GM15510 (cell line): ENCODE data around the gene AK2.

Experiments
- POLR2A ChIP-seq: IDR thresholded peaks from 3 replicates; pipeline ENCODE4 v1.6.1; 2011; ENCODE audit warnings: borderline replicate concordance; ENCODE audit not compliant: insufficient read length; ENCODE audit errors: extremely low read depth

The AK2 gene

DNA sequence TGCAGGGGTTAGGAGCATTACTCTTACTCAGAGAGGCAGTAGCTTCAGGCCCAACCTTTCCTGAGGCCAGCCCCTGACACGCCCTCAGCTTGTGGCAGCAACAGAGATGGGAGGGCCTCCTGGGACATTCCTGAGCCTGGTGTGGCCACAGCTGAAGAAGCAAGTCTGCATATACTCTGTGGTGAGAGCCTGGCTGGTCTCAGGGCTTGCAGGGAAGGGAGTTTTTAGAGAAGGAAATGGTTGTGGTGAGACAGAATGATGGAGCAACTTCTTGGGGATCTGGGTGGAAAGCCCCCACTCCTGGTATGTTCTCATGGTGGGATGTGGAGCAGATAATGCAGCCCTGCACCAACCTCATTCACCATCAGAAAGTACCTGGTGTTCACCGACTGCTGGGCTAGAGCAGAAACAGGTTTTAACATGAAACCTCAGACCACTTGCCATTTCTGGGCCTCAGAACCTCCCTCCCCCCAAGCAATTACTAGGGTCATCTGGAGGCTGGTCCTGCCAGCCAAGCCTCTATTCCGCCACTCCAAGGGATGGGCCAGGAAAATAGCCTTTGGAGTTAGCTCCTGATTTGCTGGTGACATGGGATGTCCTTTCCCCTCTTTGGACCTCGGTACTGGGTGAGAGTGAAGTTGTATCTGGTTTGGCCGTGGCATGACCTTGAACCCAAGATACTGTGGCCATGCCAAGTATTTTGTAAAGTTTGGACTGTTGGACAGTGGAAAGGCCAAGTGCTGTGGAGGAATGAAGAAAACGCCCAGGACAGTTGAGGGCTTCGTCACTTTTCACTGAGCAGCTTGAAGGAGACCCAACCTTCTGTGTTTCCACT is 44.0 kb downstream of the AK2 start:
- TF ChIP-seq POLR2A, result no peak

DNA sequence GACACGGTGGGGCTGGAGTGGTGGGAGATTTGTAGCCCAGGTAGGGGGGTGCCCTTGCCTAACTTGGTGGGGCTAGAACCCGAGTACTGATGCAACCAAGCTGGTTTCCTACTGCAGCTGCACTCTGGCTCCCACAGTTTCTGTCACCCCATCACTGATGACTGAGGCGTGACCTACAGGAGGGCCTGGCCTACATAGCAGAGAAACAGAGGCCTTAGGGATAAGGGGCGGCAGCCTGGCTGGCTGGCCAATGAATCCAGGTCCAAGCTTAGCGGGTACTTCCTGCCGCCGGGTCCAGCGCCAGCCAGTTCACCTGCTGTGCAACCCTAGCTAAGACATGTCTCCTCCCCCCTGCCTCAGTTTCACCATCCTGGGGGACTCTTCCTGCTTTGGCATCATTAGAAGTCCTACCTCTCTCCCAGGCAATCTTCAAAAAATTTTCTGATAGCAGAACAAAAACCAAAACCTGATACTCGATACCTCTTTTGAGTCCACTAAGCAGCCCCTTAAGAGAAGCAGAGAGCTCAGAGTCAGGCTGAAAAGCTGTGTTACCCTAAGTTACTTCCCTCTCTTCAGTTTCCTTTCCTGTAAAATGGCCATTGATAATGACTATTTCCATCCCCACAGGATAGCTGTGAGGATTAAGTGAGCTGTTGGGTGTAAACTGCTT is 44.7 kb downstream of the AK2 start:
- no peak for TF ChIP-seq POLR2A

DNA sequence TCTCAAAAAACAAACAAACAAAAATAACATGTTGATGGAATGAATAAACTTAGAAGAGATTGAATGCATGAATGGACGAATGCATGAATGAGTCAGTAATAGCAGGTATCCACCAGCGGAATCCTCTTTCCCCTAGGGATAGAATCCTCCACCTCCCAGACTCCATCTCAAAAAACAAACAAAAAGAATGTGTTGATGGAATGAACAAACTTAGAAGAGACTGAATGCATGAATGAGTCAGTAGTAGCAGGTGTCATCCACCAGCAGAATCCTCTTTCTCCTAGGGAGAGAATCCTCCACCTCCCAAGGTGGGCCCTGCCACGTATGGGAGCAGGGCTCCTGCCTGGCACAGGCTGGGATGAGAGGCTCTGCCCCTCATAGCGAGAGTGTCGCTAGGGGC is 45.3 kb downstream of the AK2 start:
- TF ChIP-seq POLR2A, result no peak

DNA sequence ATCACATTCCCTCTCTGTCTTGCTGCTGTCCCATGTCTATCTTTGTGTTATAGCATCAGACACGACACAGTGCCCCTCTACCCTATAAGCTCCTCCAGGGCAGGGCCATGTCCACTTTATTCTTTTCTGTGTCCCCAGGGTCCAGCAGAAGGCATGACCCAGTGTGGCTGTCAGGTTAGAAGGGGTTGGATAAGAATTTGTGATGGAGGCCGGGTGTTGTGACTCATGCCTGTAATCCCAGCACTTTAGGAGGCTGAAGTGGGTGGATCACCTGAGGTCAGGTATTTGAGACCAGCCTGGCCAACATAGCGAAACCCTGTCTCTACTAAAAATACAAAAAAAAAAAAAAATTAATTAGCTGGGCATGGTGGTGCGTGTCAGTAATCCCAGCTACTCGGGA is 45.8 kb downstream of the AK2 start:
- no peak for TF ChIP-seq POLR2A

- TF ChIP-seq POLR2A, result no peak
These were observed 47.3 kb downstream of the AK2 start for GRCh38 chr1:32989160-32990050.

DNA sequence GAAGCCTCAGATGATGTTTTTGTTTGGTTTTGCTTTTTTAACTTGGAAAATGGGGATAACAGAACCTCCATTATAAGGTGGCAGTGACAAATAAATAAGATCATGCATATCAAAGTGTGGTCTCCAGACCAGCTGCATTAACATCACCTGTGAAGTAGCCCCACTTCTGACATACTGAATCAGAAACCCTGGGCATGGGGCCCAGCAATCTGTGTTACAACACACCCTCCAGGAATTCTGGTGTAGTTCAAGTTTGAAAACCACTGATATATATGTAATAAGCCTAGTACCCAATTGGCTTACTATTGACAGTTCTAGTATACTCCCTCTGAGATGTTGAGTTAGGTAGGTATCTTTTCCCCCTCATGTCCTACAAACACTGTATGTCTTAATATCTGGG is 48.0 kb downstream of the AK2 start:
- TF ChIP-seq POLR2A, result no peak

DNA sequence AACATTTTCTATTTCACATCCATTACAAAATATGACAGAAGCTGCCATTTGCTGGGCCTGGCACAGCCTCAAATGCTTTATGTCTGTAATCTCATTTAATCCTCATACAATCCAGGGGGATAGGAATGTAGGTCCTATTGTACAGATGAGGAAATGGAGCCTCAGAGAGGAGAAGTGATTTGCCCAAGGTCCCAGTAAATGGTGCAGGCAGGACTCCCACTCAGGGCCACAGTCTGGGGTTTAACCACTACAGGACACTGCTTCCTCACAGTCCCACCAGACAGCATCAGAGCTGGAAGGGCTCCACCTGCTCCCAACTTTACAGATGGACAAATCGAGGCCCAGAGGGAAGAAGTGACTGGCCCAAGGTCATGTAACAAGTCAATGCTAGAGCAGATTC is 51.5 kb downstream of the AK2 start:
- no peak for TF ChIP-seq POLR2A

- no peak for TF ChIP-seq POLR2A
These were observed 52.1 kb downstream of the AK2 start for GRCh38 chr1:32984455-32985171.

DNA sequence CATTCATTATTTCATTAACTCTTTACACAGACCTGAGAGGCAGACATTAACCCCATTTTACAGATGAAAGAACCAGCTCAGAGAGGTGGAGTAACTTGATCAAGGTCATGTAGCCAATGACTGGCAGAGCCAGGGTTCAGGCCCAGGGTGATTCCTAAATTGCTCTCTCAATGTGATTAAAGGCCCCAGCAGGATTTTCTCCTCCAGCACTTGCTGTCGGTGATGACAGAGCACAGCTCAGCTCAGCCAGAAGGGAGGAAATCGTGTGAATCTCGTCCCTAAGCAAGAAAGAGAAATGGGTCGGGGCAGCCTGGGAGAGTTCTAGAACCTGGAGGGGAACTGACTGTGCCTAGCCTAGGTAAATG is 52.6 kb downstream of the AK2 start:
- no peak for TF ChIP-seq POLR2A

DNA sequence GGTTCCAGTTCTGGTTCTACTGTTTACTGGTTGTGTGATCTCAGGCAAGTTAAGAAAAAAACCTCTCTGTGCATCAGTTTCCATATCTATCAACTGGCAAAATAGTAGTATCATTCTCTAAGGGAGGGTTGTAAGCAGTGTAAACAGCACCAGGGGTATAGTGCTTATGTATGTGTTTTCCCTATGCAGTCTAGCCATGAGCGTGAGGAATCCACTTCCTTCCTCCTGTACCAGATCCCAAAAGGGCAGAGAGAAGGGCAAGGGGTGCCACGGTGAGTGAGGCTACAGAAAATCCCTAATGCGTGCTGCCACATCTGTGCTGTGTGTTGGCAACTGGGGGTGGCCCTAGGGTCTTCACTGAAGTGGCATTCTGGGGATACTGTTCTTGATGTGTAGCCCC is 53.7 kb downstream of the AK2 start:
- TF ChIP-seq POLR2A, result no peak

- TF ChIP-seq POLR2A, result peak; percentile 56
These were observed 55.4 kb downstream of the AK2 start for GRCh38 chr1:32981003-32981901.

GRCh38 chr1:32980080-32980479 is 56.6 kb downstream of the AK2 start:
- no peak for TF ChIP-seq POLR2A

- no peak for TF ChIP-seq POLR2A
These were observed 57.8 kb downstream of the AK2 start for GRCh38 chr1:32978854-32979253.
